IPS DF 6.9 (cell line): ENCODE data around the gene TH.
"Not testable (repeated sequence)": the region's sequence is repeated elsewhere in the genome, so short reads cannot be mapped to it uniquely, and the experiment has no call there.

Experiments used
- DNase-seq: peaks from one replicate; pipeline ENCODE4 v3.0.0-alpha.2; 2013; ENCODE audit warnings: low read depth, low spot score
- H3K27ac ChIP-seq: one replicate; pipeline ENCODE4 v1.5.1; 2013; ENCODE audit warnings: low read length, control low read depth
- H3K27me3 ChIP-seq: 2 replicates; pipeline ENCODE4 v1.6.1; 2013; ENCODE audit warnings: mild to moderate bottlenecking, low read length; ENCODE audit not compliant: control insufficient read depth, insufficient read depth
- H3K36me3 ChIP-seq: 2 replicates; pipeline ENCODE4 v1.6.1; 2013; ENCODE audit warnings: low read length; ENCODE audit not compliant: control insufficient read depth, insufficient read depth
- H3K4me1 ChIP-seq: 2 replicates; pipeline ENCODE4 v1.6.1; 2013; ENCODE audit warnings: low read length; ENCODE audit not compliant: control insufficient read depth, insufficient read depth
- H3K4me3 ChIP-seq: 2 replicates; pipeline ENCODE4 v1.5.1; 2013; ENCODE audit warnings: mild to moderate bottlenecking, low read length
- H3K9me3 ChIP-seq: 2 replicates; pipeline ENCODE4 v1.6.1; 2013; ENCODE audit warnings: low read length, inconsistent platforms; ENCODE audit not compliant: control insufficient read depth, insufficient read depth
- WGBS: extraction: QIAGEN DNeasy Blood & Tissue Kit; methylation state at CpG from one replicate; pipeline ENCODE4 v1.1.7; 2013; ENCODE audit warnings: mixed read lengths, missing lambda C conversion rate; ENCODE audit not compliant: insufficient read length, insufficient coverage; 5-methylcytosine and 5-hydroxymethylcytosine counted together

The TH gene

DNA sequence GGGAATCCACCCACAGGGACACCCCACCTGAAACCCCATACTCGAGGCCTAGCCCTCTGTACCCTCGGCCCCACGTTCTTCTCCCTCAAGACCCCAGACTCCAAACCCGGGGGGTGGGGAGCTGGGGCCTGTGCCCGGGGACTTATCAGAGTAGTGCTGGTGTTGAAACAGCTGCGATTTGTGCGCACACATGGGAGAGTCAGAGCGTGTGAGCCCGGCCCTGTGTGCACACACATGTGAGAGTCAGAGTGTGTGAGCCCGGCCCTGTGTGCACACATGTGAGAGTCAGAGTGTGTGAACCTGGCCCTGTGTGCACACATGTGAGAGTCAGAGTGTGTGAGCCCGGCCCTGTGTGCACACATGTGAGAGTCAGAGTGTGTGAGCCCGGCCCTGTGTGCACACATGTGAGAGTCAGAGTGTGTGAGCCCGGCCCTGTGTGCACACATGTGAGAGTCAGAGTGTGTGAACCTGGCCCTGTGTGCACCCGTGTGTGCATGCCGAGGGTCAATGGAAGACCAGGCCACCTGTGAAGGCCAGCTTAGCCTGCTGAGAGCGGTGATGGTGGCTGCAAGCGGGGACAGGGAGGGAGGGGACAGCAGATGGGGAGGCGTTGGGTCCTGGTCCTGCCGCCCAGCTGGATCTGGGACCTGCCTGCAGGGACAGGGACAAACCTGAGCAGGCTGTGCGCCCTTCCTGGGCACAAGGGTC, 22.4 kb upstream of the TH start:
- not testable (repeated sequence) for H3K27me3 ChIP-seq, DNase-seq

DNA sequence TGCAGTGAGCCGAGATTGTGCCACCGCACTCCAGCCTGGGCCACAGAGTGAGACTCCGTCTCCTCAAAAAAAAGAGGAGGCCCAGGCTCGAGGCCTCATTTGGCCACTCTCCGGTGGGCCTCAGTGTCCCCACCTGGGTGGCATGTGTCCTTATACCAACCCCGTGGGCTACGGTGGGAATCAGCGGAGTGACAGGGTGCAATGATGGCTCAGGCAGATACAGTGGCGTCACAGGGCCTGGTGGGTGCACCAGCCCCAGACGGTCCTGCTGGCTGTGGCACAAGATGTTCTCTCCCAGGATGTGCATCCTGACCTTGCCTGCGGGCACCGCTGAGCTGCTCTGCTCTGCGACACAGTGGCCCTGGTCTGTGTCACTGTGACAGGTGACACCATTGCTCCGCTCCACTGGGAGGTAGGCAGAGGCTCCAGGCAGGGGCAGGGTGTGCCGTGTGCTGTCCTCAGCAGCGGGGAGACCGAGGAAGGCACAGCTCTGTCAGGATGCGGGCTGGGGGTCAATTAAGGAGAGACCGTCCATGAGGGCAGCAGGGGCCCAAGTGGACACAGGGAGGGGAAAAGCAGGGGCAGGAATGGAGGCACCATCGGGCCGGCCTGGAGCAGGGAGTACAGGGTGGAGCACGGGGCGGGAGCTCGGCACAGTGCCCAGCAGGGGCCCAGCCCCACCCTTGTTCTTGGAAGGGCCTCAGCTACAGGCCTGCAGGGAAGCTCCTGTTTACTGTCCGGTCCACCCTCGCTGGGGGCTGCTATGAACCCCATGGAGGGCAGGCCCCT, 21.7 kb upstream of the TH start:
- Histone ChIP-seq H3K27me3 (no peaks in the 10 kb centered on the region), H3K36me3 (no peaks in the 10 kb centered on the region; the same call in 1 of the 2 replicates), H3K27ac (no peak overlapping the region), H3K9me3 (no peaks in the 10 kb centered on the region), H3K4me3 (no peak overlapping the region), H3K4me1 (no peaks in the 10 kb centered on the region)
- no CpG with 5 or more reads among the region's 26 CpGs for WGBS
- DNase-seq = no peak

More for the DNA sequence above, 22.4 kb upstream of the TH start:
- H3K4me1 ChIP-seq, H3K27ac ChIP-seq, H3K9me3 ChIP-seq, H3K36me3 ChIP-seq, H3K4me3 ChIP-seq: not testable (repeated sequence)
- WGBS = no CpG with 5 or more reads among the region's 20 CpGs

DNA sequence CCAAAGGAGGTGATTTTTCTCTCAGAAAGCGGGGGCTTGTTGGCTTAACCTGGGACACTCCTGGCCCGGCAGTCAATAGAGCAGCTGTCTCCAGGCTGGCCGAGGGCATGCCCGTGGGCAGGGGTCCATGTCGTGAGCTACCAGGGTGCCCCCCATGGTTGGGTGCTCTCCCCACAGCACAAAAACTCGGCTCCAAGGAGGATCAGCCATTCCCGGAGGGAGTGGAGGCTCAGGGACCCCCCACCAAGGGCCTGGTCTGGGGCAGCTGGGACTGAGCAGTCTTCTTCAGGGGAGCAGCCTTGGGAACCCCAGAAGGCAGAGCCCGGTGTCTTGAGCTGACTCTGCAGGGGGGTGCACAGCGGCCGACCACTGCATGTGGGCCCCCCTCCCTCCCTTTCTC, 20.8 kb upstream of the TH start:
- Histone ChIP-seq H3K4me1 (no peaks in the 10 kb centered on the region), H3K36me3 (no peaks in the 10 kb centered on the region; the same call in 1 of the 2 replicates), H3K27ac (no peak overlapping the region), H3K27me3 (no peaks in the 10 kb centered on the region), H3K9me3 (no peaks in the 10 kb centered on the region), H3K4me3 (no peak overlapping the region)
- DNase-seq = no peak
- WGBS = no CpG with 5 or more reads among the region's 10 CpGs

DNA sequence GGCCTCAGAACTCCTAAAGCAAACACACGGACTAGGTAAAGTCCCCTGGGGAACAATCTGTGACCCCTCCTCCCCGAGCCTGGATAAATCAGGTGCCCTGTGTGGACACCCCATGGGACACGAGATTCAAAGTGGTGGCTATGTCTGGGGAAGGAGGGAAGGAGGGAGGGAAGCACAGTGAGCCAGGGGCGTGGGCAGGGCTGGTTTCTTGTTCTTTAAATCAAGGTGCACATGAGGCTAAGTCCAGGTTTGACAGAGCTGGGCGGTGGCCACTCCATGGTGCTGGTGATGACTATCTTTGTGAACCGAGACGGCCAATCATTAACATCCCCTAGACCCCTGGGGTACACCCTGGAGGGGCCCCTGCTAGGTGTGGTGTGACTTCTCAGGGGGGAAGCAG, 20.3 kb upstream of the TH start:
- Histone ChIP-seq H3K4me1 (no peaks in the 10 kb centered on the region), H3K27me3 (no peaks in the 10 kb centered on the region; the same call in 1 of the 2 replicates), H3K9me3 (no peaks in the 10 kb centered on the region), H3K4me3 (no peak overlapping the region), H3K27ac (no peak overlapping the region), H3K36me3 (no peaks in the 10 kb centered on the region)
- no peak for DNase-seq
- no CpG with 5 or more reads among the region's 7 CpGs for WGBS

DNA sequence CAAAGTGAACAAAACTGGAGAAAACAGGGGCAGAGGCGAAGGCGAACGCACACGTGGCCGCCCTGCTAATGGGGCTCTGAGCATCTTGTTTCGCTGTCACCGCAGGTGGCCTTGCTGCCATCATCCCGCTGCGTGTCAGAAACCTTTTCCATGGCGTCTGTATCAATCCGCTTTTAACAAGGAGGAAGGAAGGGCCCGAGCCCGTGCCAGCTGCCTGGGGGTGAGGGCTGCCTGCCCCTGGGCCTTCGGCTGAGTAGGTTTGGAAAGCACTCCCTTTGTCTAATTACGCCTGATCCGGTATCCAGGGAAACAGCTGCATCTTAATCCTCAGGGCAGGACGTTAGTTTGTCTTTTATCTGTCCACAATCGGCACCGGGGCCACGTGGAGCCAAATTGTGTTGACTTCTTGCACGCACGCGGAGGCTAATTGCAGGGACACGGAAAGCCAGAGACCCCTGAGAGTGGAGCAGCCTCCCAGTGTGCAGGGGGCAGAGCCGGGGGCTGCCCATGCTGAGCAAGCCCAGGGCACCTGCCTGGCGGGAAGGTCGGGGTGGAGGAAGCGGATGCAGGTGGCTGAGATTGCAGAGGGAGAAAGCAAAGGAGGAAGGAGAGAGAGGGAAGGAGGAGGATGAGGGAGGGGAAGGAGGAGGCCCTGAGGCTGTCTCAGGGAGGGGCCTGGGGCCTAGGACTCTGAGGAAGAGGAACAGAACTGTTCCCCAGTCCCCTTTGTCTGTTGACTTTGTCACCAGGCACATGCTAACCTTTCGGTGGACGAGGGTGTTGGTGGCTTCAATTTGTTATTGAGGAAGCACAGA, 19.2 kb upstream of the TH start:
- no peak overlapping the region for H3K27ac ChIP-seq
- no peaks in the 10 kb centered on the region; the same call in 1 of the 2 replicates for H3K27me3 ChIP-seq
- H3K4me3 ChIP-seq = no peak overlapping the region
- H3K36me3 ChIP-seq = no peaks in the 10 kb centered on the region
- no CpG with 5 or more reads among the region's 30 CpGs for WGBS
- H3K4me1 ChIP-seq = no peaks in the 10 kb centered on the region
- H3K9me3 ChIP-seq = no peaks in the 10 kb centered on the region
- DNase-seq = no peak

DNA sequence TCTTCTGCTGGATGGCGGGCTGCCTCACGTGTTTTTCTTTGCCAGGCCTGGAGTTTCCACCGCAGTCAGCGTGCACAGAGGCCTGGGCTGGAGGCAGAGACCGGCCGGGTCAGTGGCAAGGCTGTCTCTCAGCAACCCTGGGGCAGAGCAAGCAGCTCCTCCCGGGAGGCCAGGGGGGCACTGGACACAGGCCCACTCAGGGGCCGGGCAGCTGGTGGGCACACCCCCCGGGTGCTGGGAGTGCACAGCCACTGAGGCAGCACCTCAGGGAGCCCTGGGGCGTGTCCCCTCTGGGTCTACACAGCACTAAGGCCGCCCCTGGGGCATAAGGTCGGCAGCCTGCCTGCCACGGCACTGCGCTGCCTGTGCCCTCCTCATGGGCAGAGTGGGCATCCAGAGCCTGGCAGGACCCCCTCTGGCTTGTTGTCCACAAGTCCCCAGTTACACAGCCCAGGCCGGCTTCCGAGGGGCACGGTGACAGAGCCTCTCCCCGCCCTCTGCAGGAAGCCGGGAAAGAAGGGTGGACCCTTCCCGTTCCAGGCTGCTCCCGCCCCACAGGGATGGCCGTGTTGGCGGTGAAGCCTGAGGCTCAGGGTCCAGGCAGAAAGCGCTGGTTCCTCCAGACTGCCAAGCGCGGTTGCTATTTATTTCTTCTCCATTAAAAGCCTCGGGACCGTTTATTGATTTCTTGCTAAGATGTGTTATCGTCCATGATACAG, 18.5 kb upstream of the TH start:
- WGBS = no CpG with 5 or more reads among the region's 29 CpGs
- DNase-seq = no peak

DNA sequence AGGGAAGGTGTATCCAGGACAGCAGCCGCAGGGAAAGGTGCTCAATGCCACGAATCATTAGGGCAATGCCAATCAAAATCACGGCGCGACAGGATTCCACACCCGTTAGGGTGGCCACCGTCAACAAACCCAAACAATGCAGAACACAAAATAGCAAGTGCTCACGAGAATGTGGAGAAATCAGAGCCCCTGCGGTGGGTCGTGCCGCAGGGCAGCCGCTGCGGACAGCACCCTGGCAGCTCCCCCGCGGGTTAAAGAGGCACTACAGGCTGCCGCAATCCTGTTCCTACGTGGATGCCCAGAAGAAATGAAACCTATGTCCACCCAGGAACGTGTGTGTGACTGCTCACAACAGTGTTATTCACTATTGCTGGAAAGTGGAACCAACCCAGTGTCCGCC, 17.1 kb upstream of the TH start:
- no peaks in the 10 kb centered on the region for H3K4me1 ChIP-seq
- H3K27ac ChIP-seq = no peak overlapping the region
- H3K36me3 ChIP-seq = no peaks in the 10 kb centered on the region
- H3K27me3 ChIP-seq = no peaks in the 10 kb centered on the region; the same call in 1 of the 2 replicates
- H3K4me3 ChIP-seq = no peak overlapping the region
- WGBS = no CpG with 5 or more reads among the region's 19 CpGs
- no peak for DNase-seq
- H3K9me3 ChIP-seq = no peaks in the 10 kb centered on the region

More for the DNA sequence above, 18.5 kb upstream of the TH start:
- H3K9me3 ChIP-seq = no peaks in the 10 kb centered on the region
- no peak overlapping the region for H3K27ac ChIP-seq
- H3K36me3 ChIP-seq = no peaks in the 10 kb centered on the region
- no peaks in the 10 kb centered on the region for H3K4me1 ChIP-seq
- no peaks in the 10 kb centered on the region; the same call in 1 of the 2 replicates for H3K27me3 ChIP-seq
- H3K4me3 ChIP-seq = no peak overlapping the region

DNA sequence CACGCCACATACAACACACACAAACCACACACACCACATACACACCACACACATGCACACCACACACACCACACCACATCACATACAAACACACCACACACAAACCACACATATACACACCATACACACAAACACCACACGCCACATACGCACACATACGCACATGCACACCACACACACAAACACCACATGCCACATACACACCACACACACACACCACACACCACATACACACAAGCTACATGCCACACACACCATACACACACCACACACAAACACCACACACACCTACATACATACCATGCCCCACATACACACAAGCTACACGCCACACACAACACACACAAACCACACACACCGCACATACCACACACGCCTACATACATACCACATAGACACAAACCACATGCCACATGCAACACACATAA, 15.7 kb upstream of the TH start:
- no peak overlapping the region for H3K27ac ChIP-seq
- H3K4me3 ChIP-seq = no peak overlapping the region
- no peaks in the 10 kb centered on the region; the same call in 1 of the 2 replicates for H3K27me3 ChIP-seq
- WGBS = 100% methylated on average over 7 of the region's 7 CpGs
- no peak for DNase-seq
- H3K36me3 ChIP-seq = no peaks in the 10 kb centered on the region
- no peaks in the 10 kb centered on the region for H3K9me3 ChIP-seq
- no peaks in the 10 kb centered on the region for H3K4me1 ChIP-seq

DNA sequence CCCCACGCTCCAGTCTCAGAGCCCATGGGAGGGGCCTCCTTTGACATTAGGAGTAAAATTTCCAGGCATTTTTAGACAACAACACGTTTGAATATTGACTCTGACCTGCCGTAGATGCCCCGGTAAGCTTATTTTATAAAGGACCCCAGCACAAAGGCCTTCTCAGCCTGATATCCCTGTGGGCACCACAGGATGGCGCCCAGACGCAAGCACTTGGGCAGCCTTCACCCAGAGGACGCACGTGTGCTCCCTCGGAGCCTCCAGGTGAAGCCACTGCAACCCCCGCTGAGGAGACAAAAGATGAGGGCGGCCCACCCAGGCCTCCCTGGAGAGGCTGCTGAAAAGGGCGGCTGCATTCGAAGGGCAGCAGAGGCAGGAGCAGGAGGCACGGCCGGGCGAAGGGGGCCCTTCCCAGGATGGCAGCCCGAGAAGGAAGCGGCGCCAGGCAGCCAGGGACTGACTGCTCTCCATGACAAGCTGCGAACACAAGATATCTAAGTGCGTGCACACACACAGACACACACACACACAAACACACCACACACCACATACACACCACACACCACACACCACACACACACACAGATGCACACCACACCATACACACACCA, 15.2 kb upstream of the TH start:
- H3K27ac ChIP-seq = no peak overlapping the region
- H3K9me3 ChIP-seq = no peaks in the 10 kb centered on the region
- DNase-seq = no peak
- no peaks in the 10 kb centered on the region for H3K4me1 ChIP-seq
- no peaks in the 10 kb centered on the region for H3K36me3 ChIP-seq
- no CpG with 5 or more reads among the region's 21 CpGs for WGBS
- H3K27me3 ChIP-seq = no peaks in the 10 kb centered on the region; the same call in 1 of the 2 replicates
- no peak overlapping the region for H3K4me3 ChIP-seq
